H1 (cell line): ENCODE data around the gene ALG11. TPM values are rescaled to one million over a fixed set of nuclear protein-coding genes. Genes with fewer than 3 reads are reported as not detected.

ENCODE experiments used
- CTCF ChIA-PET: fragments of 300-600 bp; sonication (Branson Sonifier 250); formaldehyde crosslinking; loops from one replicate; lab custom pipeline; 2021; ENCODE audit not compliant: partially characterized antibody; lab: Charles Lee
- POLR2A ChIA-PET: fragments of 300-600 bp; sonication (Branson Sonifier 250); formaldehyde crosslinking; loops from one replicate; lab custom pipeline; 2021; ENCODE audit warnings: inconsistent platforms; ENCODE audit not compliant: partially characterized antibody; lab: Charles Lee
- DNase-seq, 2 experiments: peaks; one replicate each; pipeline versions ENCODE4 v3.0.0 to v3.0.0-alpha.2; 2010 to 2022; ENCODE audit warnings: low spot score in 2 of 2, low read depth in 1 of 2, mixed read lengths in 1 of 2
- FAIRE-seq: peaks from 2 replicates; lab custom pipeline; 2011; peaks lifted over from hg19 to GRCh38; lab: Jason Lieb, UNC
- H2AFZ ChIP-seq: 2 replicates; pipeline ENCODE4 v1.8.1; 2012; ENCODE audit warnings: low read length, inconsistent platforms
- H2AK5ac ChIP-seq: 2 replicates; pipeline ENCODE4 v1.6.1; 2013; ENCODE audit warnings: low read depth, low read length
- H2BK120ac ChIP-seq: replicated peaks from 2 replicates; pipeline ENCODE3; 2013; ENCODE audit warnings: low read depth, low read length, inconsistent platforms
- H2BK12ac ChIP-seq: 2 replicates; pipeline ENCODE4 v1.6.1; 2013; ENCODE audit warnings: low read depth, low read length
- H2BK15ac ChIP-seq: 2 replicates; pipeline ENCODE4 v1.6.1; 2013; ENCODE audit warnings: low read length
- H2BK20ac ChIP-seq: 2 replicates; pipeline ENCODE4 v1.6.1; 2013; ENCODE audit warnings: low read length
- H2BK5ac ChIP-seq: 2 replicates; pipeline ENCODE4 v1.6.1; 2013; ENCODE audit warnings: low read depth, low read length
- H3K14ac ChIP-seq: 2 replicates; pipeline ENCODE4 v1.6.1; 2013; ENCODE audit warnings: inconsistent platforms; ENCODE audit not compliant: insufficient read length
- H3K18ac ChIP-seq: 2 replicates; pipeline ENCODE4 v1.6.1; 2013; ENCODE audit warnings: low read length; ENCODE audit errors: extremely low read depth
- H3K23ac ChIP-seq: 2 replicates; pipeline ENCODE4 v1.6.1; 2013; ENCODE audit warnings: inconsistent platforms; ENCODE audit not compliant: insufficient read length
- H3K23me2 ChIP-seq: 2 replicates; pipeline ENCODE4 v1.6.1; 2013; ENCODE audit warnings: low read depth, low read length
- H3K27ac ChIP-seq: 2 replicates; pipeline ENCODE4 v1.6.1; 2011; ENCODE audit warnings: low read depth, low read length, inconsistent platforms
- H3K27me3 ChIP-seq, 4 experiments: replicated peaks in 1 of 4; 1 replicate in 1 of 4; 2 replicates in 3 of 4; pipeline versions ENCODE4 v1.6.1 to v1.8.1; 2011 to 2013; ENCODE audit warnings: low read length in 3 of 4, mild to moderate bottlenecking in 3 of 4, inconsistent platforms in 2 of 4, mixed read lengths in 2 of 4, moderate library complexity in 1 of 4; ENCODE audit not compliant: control insufficient read depth in 3 of 4, insufficient read depth in 3 of 4; ENCODE audit errors: extremely low read depth in 1 of 4
- H3K36me3 ChIP-seq, 4 experiments: 2 replicates each; pipeline versions ENCODE4 v1.6.1 to v1.8.1; 2011 to 2013; ENCODE audit warnings: mild to moderate bottlenecking in 4 of 4, low read length in 3 of 4, moderate library complexity in 2 of 4, control low read depth in 1 of 4, inconsistent platforms in 1 of 4; ENCODE audit not compliant: insufficient read depth in 4 of 4, control insufficient read depth in 2 of 4
- H3K4ac ChIP-seq: replicated peaks from 2 replicates; pipeline ENCODE3; 2013; ENCODE audit warnings: low read length, low read depth, mixed read lengths, inconsistent platforms; ENCODE audit not compliant: insufficient read length
- H3K4me1 ChIP-seq, 4 experiments: replicated peaks in 1 of 4; 1 replicate in 1 of 4; 2 replicates in 3 of 4; pipeline versions ENCODE4 v1.6.1 to v1.8.1; 2011 to 2013; ENCODE audit warnings: low read length in 3 of 4, inconsistent platforms in 2 of 4, mixed read lengths in 1 of 4; ENCODE audit not compliant: insufficient read depth in 4 of 4, control insufficient read depth in 3 of 4
- H3K4me2 ChIP-seq, 2 experiments: 2 replicates each; pipeline versions ENCODE4 v1.6.1 to v1.8.1; 2011 to 2013; ENCODE audit warnings: low read depth in 2 of 2, low read length in 2 of 2, control low read depth in 1 of 2, inconsistent platforms in 1 of 2, mild to moderate bottlenecking in 1 of 2; ENCODE audit not compliant: insufficient read depth in 1 of 2
- H3K4me3 ChIP-seq, 4 experiments: fragments of 200-600, 300-600 bp in 1 of 4; sonication (generic), shearing (Covaris generic), sonication (Bioruptor Twin) in 1 of 4; 2 replicates each; pipeline versions ENCODE4 v1.5.1 to v1.8.1; 2011 to 2016; ENCODE audit warnings: low read length in 4 of 4, low read depth in 3 of 4, control low read depth in 2 of 4, inconsistent platforms in 2 of 4, mild to moderate bottlenecking in 2 of 4, mixed read lengths in 1 of 4, moderate library complexity in 1 of 4; ENCODE audit not compliant: insufficient read depth in 2 of 4; ENCODE audit errors: extremely low read depth in 1 of 4
- H3K56ac ChIP-seq: replicated peaks from 2 replicates; pipeline ENCODE3; 2013; ENCODE audit warnings: low read depth, mild to moderate bottlenecking, mixed read lengths, low read length, inconsistent platforms; ENCODE audit not compliant: insufficient read length
- H3K79me1 ChIP-seq: 2 replicates; pipeline ENCODE4 v1.6.1; 2013; ENCODE audit warnings: low read depth, low read length, control low read depth
- H3K79me2 ChIP-seq, 2 experiments: 2 replicates each; pipeline versions ENCODE4 v1.6.1 to v1.8.1; 2012 to 2013; ENCODE audit warnings: low read length in 2 of 2, mild to moderate bottlenecking in 2 of 2, inconsistent platforms in 1 of 2; ENCODE audit not compliant: insufficient read depth in 2 of 2, control insufficient read depth in 1 of 2
- H3K9ac ChIP-seq, 4 experiments: replicated peaks in 1 of 4; 1 replicate in 1 of 4; 2 replicates in 3 of 4; pipeline versions ENCODE4 v1.6.1 to v1.8.1; 2011 to 2013; ENCODE audit warnings: low read depth in 3 of 4, low read length in 3 of 4, control low read depth in 2 of 4, mild to moderate bottlenecking in 2 of 4, moderate library complexity in 2 of 4, inconsistent platforms in 1 of 4; ENCODE audit errors: extremely low read depth in 1 of 4
- H3K9me3 ChIP-seq, 2 experiments: 2 replicates each; pipeline versions ENCODE4 v1.6.1 to v1.8.1; 2012 to 2013; ENCODE audit warnings: mild to moderate bottlenecking in 2 of 2, moderate library complexity in 2 of 2, control low read depth in 1 of 2, inconsistent platforms in 1 of 2, low read depth in 1 of 2, low read length in 1 of 2, mixed read lengths in 1 of 2; ENCODE audit not compliant: insufficient read depth in 2 of 2
- H4K20me1 ChIP-seq, 2 experiments: replicated peaks in 1 of 2; 2 replicates each; pipeline versions ENCODE3 to v1.8.1; 2011 to 2013; ENCODE audit warnings: inconsistent platforms in 2 of 2, low read length in 2 of 2, mild to moderate bottlenecking in 1 of 2; ENCODE audit not compliant: insufficient read depth in 2 of 2, control insufficient read depth in 1 of 2
- H4K5ac ChIP-seq: 2 replicates; pipeline ENCODE4 v1.6.1; 2013; ENCODE audit warnings: low read length, low read depth, mixed read lengths, inconsistent platforms; ENCODE audit not compliant: insufficient read length
- H4K8ac ChIP-seq: 2 replicates; pipeline ENCODE4 v1.8.0; 2013; ENCODE audit warnings: mild to moderate bottlenecking, moderate library complexity, low read length, inconsistent platforms; ENCODE audit not compliant: insufficient read depth; ENCODE audit errors: extremely low read depth
- H4K91ac ChIP-seq: replicated peaks from 2 replicates; pipeline ENCODE3; 2013; ENCODE audit warnings: low read length, mixed read lengths, inconsistent platforms; ENCODE audit not compliant: insufficient read length
- CEBPB ChIP-seq: IDR thresholded peaks from 2 replicates; pipeline ENCODE4 v1.6.1; 2012; ENCODE audit warnings: low read depth, low read length
- EZH2 ChIP-seq: fragments of 200-600 bp; sonication (generic); IDR thresholded peaks from 2 replicates; pipeline ENCODE4 v1.7.1; 2012; ENCODE audit warnings: low read depth, mild to moderate bottlenecking, moderate library complexity, low read length, inconsistent platforms; ENCODE audit not compliant: severe bottlenecking
- GABPA ChIP-seq: IDR thresholded peaks from 2 replicates; pipeline ENCODE4 v1.6.1; 2011; ENCODE audit warnings: mild to moderate bottlenecking, low read length, moderate library complexity, borderline replicate concordance; ENCODE audit not compliant: insufficient read depth
- HDAC2 ChIP-seq, 2 experiments: fragments of 300-600 bp in 1 of 2; sonication (generic) in 1 of 2; IDR thresholded peaks; 2 replicates each; pipeline ENCODE4 v1.6.1; 2011 to 2012; ENCODE audit warnings: low read depth in 2 of 2, low read length in 2 of 2, mild to moderate bottlenecking in 2 of 2, moderate library complexity in 2 of 2, borderline replicate concordance in 1 of 2, inconsistent platforms in 1 of 2
- JUN ChIP-seq: IDR thresholded peaks from 2 replicates; pipeline ENCODE4 v1.6.1; 2011; ENCODE audit warnings: low read depth, mild to moderate bottlenecking, improper control_type of control experiment, low read length
- KDM1A ChIP-seq: fragments of 200-600, 300-600 bp; sonication (generic); IDR thresholded peaks from 2 replicates; pipeline ENCODE4 v1.7.1; 2016; ENCODE audit warnings: mild to moderate bottlenecking, low read length, borderline replicate concordance
- RXRA ChIP-seq: IDR thresholded peaks from 2 replicates; pipeline ENCODE4 v1.6.1; 2011; ENCODE audit warnings: low read depth, mild to moderate bottlenecking, low read length, moderate library complexity; ENCODE audit not compliant: insufficient read depth
- SP2 ChIP-seq: IDR thresholded peaks from 2 replicates; pipeline ENCODE4 v1.6.1; 2012; ENCODE audit warnings: mild to moderate bottlenecking, low read length, inconsistent platforms
- TEAD4 ChIP-seq: IDR thresholded peaks from 2 replicates; pipeline ENCODE4 v1.6.1; 2012; ENCODE audit warnings: low read depth, low read length, inconsistent platforms, mixed read lengths
- USF2 ChIP-seq: IDR thresholded peaks from 2 replicates; pipeline ENCODE4 v1.6.1; 2011; ENCODE audit warnings: low read length, improper control_type of control experiment
- ZNF274 ChIP-seq: IDR thresholded peaks from 2 replicates; pipeline ENCODE4 v1.7.0; 2012; ENCODE audit warnings: low read length, borderline replicate concordance; ENCODE audit errors: extremely low read depth
- WGBS, 2 experiments: shearing (Covaris generic) in 1 of 2; methylation state at CpG; one replicate each; pipeline versions ENCODE4 v1.1.6 to v1.1.7; 2013 to 2015; ENCODE audit warnings: low lambda C conversion rate in 2 of 2, mixed read lengths in 2 of 2, inconsistent platforms in 1 of 2, low coverage in 1 of 2, missing lambda C conversion rate in 1 of 2; ENCODE audit not compliant: insufficient replicate concordance in 2 of 2, insufficient coverage in 1 of 2, insufficient read length in 1 of 2; ENCODE audit errors: extremely low coverage in 1 of 2, missing lambda C conversion rate in 1 of 2; 5-methylcytosine and 5-hydroxymethylcytosine counted together
- polyA plus RNA-seq, 7 experiments: library from polyadenylated mRNA; depleted of rRNA in 3 of 7; stranded (reverse) in 5 of 7; unstranded in 2 of 7; fragments of >200 nt in 5 of 7; fragments of 200-250 nt in 2 of 7; gene quantifications; 1 replicate in 5 of 7; 2 replicates in 1 of 7; 4 replicates in 1 of 7; pipeline versions ENCODE4 v1.2.1 to v1.2.3, GENCODE V29; 2011 to 2013; ENCODE audit warnings: missing spikeins in 2 of 7, mixed read lengths in 2 of 7
- total RNA-seq: library from RNA; stranded (reverse); fragmentation: NEBNext Ultra II Directional; extraction: Animal tissue kit (Norgen Biotek cat#: 25700); gene quantifications from 2 replicates; pipeline ENCODE4 v1.2.1, GENCODE V29; 2021
- TF ChIP-seq, protein P1 (sequence below): IDR thresholded peaks from 2 replicates; pipeline ENCODE4 v1.6.1; 2011; ENCODE audit warnings: low read depth, mild to moderate bottlenecking, low read length; ENCODE audit not compliant: insufficient read depth

ALG11 gene
- total and polyA plus RNA-seq, 2 of the 8 experiments (the other 6 are each of a cell fraction or from before 2014, with no cell fraction given) = 5.2 to 39.9 TPM

DNA sequence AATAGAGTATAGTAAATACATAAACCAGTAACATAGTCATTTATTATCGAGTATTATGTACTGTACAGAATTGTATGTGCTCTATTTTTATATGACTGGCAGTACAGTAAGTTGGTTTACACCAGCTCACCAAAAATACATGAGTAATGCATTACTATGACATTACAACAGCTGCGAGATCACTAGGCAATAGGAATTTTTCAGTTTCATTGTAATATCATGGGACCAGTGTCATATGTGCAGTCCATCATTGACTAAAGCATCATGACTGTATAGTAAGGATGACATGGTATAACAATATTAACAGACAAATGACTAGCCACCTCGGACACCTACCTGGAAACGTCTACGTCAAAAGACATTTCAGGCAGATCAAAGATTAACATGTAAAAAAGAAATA lies 34.6 kb upstream of the ALG11 start:
- POLR2A ChIA-PET = no interaction called here
- no peak overlapping the region for H3K4me2 ChIP-seq
- H2BK20ac ChIP-seq = no peak overlapping the region
- 89% methylated on average over 5 of the region's 5 CpGs; no CpG with 5 or more reads in 1 of the 2 experiments for WGBS, 2 experiments
- no peak overlapping the region for H2BK120ac ChIP-seq
- no peaks in the 10 kb centered on the region; the same call in 1 of the 2 replicates for H3K79me1 ChIP-seq
- H3K27ac ChIP-seq = no peak overlapping the region
- no peaks in the 10 kb centered on the region for H3K79me2 ChIP-seq
- no peaks in the 10 kb centered on the region for H3K23me2 ChIP-seq
- H3K4me3 ChIP-seq = no peak overlapping the region
- H4K5ac ChIP-seq = no peak overlapping the region
- no peak overlapping the region for H4K8ac ChIP-seq
- no peak overlapping the region for H2BK12ac ChIP-seq
- no peak overlapping the region for H3K56ac ChIP-seq
- no peak overlapping the region for H3K23ac ChIP-seq
- DNase-seq (no peak), FAIRE-seq (no peak)
- no peak overlapping the region for H2BK5ac ChIP-seq
- H3K9ac ChIP-seq = no peak overlapping the region
- H2AFZ ChIP-seq = no peak overlapping the region
- CTCF ChIA-PET = interaction anchor here (1.1 to 5.6 kb wide), 4 partner anchors 22 to 54 kb away, joined by 3 to 28 read pairs (median 6); no protein-coding TSS in a partner anchor
- H2AK5ac ChIP-seq = no peak overlapping the region
- H3K18ac ChIP-seq = no peak overlapping the region
- H4K91ac ChIP-seq = no peak overlapping the region
- no peaks in the 10 kb centered on the region for H3K36me3 ChIP-seq
- H2BK15ac ChIP-seq = no peak overlapping the region
- no peak overlapping the region for H3K4ac ChIP-seq
- no peaks in the 10 kb centered on the region for H3K27me3 ChIP-seq
- H3K4me1 ChIP-seq = peaks cover 0 to 4% (median 2%) of the 10 kb centered on the region in 4 experiments; a peak in 4 of 7 replicates
- no peaks in the 10 kb centered on the region for H4K20me1 ChIP-seq
- no peaks in the 10 kb centered on the region for H3K9me3 ChIP-seq
- H3K14ac ChIP-seq = no peak overlapping the region
- no peak for TF ChIP-seq EZH2
- TF ChIP-seq KDM1A = no peak
- no peak for TF ChIP-seq USF2
- no peak for TF ChIP-seq JUN
- TF ChIP-seq RXRA = no peak
- no peak for TF ChIP-seq TEAD4
- TF ChIP-seq, protein P1, sequence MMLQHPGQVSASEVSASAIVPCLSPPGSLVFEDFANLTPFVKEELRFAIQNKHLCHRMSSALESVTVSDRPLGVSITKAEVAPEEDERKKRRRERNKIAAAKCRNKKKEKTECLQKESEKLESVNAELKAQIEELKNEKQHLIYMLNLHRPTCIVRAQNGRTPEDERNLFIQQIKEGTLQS = no peak
- TF ChIP-seq CEBPB = no peak
- no peak for TF ChIP-seq ZNF274
- no peak for TF ChIP-seq HDAC2 (IDR thresholded peaks at IDR 0.05; ENCODE audit: borderline replicate concordance in 1 of 2, low read depth in 2 of 2, low read length in 2 of 2)
- no peak for TF ChIP-seq SP2
- TF ChIP-seq GABPA = no peak
